Peyer's patch (tissue), 4 donors: ENCODE measurements around the gene SULF2.

Source experiments
- POLR2A ChIP-seq, 2 donors: fragments of 450-650 bp; IDR thresholded peaks; one replicate each; pipeline ENCODE4 v1.5.1; 2017; ENCODE audit warnings: antibody characterized with exemption in 2 of 2, mild to moderate bottlenecking in 2 of 2, moderate library complexity in 2 of 2
- TF ChIP-seq, protein P1 (sequence below), 6 experiments: fragments of 450-650 bp in 4 of 6; fragments of 200-600 bp in 2 of 6; sonication (generic) in 1 of 6; IDR thresholded peaks; one replicate each; pipeline ENCODE4 v1.5.1; 2017 to 2019; ENCODE audit warnings: antibody characterized with exemption in 6 of 6, mild to moderate bottlenecking in 3 of 6, moderate library complexity in 1 of 6

DNA sequence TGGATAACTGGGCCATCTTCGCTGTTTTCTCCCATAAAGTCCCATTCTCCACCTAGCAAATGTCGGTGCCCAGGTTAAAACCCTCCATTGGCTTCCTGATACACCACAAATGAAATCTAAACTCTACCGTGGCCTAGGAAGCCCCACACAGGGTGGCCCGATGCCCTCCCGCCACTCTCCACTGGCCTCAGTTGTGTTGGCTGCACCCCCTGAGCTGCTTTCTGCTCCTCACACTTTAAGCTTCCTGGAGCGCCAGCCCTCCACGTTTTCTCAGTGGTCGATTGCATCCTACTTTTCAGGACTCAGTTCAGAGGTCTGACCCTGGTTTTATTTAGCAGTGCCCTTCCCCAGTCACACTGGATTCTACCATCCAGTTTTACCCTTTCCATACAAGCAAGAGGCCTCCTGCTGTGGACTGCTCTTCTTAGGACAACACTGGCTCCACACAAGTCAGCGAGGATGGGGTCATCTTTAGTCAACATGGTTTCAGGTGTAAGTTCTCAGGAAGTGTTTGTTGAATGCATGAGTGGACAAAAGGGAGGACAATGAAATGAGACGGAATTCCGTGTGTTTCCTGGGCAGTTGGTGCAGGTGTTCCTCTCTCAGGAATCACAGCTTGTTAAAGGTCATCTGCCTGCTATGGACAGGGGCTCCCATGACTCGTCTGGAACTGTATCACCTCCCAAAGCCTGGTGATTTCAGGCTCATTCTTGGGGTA lies 124.1 kb downstream of the SULF2 start:
- no peak for TF ChIP-seq POLR2A (IDR thresholded peaks at IDR 0.05)
- TF ChIP-seq, protein P1, sequence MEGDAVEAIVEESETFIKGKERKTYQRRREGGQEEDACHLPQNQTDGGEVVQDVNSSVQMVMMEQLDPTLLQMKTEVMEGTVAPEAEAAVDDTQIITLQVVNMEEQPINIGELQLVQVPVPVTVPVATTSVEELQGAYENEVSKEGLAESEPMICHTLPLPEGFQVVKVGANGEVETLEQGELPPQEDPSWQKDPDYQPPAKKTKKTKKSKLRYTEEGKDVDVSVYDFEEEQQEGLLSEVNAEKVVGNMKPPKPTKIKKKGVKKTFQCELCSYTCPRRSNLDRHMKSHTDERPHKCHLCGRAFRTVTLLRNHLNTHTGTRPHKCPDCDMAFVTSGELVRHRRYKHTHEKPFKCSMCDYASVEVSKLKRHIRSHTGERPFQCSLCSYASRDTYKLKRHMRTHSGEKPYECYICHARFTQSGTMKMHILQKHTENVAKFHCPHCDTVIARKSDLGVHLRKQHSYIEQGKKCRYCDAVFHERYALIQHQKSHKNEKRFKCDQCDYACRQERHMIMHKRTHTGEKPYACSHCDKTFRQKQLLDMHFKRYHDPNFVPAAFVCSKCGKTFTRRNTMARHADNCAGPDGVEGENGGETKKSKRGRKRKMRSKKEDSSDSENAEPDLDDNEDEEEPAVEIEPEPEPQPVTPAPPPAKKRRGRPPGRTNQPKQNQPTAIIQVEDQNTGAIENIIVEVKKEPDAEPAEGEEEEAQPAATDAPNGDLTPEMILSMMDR (IDR thresholded peaks at IDR 0.05) = no peak
